ENCODE measurements around the gene HSDL1.

- TF ChIP-seq CTCF (conservative IDR thresholded peaks at IDR 0.05; ENCODE audit: low read depth, low read length): no peak
- no peak for TF ChIP-seq EZH2phosphoT487 (IDR thresholded peaks at IDR 0.05; ENCODE audit: borderline replicate concordance, low read length)
Observed at GRCh38 chr16:84090211-84090610, 54.8 kb downstream of the HSDL1 start.

Measured in PC-3 (cell line).